ENCODE measurements around the gene SIRPG.

The SIRPG gene

GRCh38 chr20:1595333-1595732 is 62.2 kb downstream of the SIRPG start:
- DNase-seq (ENCODE audit: low read depth), result no peak

- no peak for DNase-seq (ENCODE audit: low read depth)
These were observed 68.8 kb downstream of the SIRPG start for GRCh38 chr20:1588533-1589460.

DNA sequence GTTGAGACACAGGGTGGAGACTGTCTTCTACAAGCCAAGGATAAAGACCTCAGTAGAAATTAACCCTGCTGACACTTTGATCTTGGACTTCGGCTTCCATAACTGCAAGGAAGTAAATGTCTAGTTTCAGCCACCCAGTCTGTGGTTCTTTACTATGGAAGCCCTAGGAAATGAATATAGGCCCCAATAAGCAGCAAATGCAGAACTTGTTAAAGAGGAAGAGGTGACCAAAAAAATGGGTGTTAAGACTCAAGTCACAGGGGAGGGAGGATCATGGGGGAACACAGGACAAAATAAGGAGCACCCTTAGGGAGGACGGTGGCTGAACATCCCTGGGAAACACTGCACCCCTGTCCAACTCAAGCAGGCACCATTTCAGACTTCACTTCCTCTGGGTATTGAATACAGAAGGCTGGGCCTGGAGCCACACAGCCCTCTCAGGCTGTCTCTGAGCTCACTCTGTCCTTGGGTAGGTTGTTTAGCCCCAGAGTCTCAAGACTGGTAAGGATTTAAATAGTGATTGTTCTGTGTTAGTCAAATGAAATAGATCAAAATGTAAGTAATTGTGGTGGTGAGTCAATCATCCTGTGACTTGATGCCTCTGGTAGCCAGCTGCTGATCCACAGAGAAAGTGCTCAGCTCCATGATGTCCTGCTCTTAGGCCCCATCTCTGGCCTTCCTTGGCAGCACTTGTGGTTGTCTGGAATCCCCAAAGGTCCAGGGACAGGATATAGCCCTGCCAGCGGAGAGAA is 69.6 kb downstream of the SIRPG start:
- no peak for DNase-seq (ENCODE audit: low read depth)

DNA sequence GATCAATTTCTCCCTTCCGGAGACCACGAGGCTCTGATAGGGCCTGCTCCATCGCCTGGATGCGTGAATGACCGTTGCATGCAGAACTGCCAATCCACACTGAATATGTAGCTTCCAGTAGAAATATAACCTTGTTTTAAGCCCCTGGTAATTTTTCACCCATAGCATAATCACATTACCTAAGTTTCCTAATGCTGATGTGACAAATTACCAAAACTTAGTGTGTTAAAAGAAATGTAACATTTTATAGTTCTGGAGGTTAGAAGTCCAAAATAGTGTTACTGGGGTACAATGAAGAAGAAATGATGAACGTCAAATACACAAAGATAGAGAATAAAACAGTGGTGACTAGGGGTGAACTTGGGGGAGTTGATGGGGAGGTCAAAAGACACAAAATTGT is 78.1 kb downstream of the SIRPG start:
- DNase-seq (ENCODE audit: low read depth), result no peak

Data from fibroblast of gingiva (primary cell).